LHCN-M2 (cell line): ENCODE data around the gene NTM. TPM values are rescaled to one million over a fixed set of nuclear protein-coding genes. Genes with fewer than 3 reads are reported as not detected.

Experiments
- DNase-seq: peaks from one replicate; pipeline ENCODE4 v3.0.0-alpha.2; 2012; ENCODE audit warnings: low read depth
- total RNA-seq: library from RNA; depleted of rRNA; stranded (reverse); fragments of >200 nt; gene quantifications from 2 replicates; pipeline ENCODE4 v1.2.3, GENCODE V29; 2014

NTM gene
- total RNA-seq, 1 experiment from 2014 or later: 45.6 TPM

DNA sequence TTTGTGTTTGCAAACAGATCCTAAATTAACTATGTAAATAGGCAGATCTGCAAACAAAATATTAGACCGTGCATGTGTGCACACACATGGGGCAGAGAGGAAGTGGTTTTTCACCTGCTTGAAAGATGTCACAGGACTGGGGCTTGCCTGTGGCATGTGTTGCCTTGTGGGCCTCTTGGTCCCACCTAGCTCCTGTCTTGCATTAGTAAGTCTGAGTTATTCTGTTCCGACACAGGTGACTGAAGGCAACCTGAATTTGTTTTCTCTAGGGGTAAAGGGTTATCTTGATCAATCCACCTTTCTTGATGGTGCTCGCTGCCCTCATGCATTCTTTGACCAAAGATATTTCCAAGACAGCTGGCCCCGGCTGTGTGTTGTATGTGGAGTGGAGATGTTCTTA, 667.5 kb downstream of the NTM start:
- no peak for DNase-seq

GRCh38 chr11:132039521-132039920, 669.1 kb downstream of the NTM start:
- no peak for DNase-seq

- DNase-seq: no peak
Measured at GRCh38 chr11:132042296-132042695, 671.9 kb downstream of the NTM start.

DNA sequence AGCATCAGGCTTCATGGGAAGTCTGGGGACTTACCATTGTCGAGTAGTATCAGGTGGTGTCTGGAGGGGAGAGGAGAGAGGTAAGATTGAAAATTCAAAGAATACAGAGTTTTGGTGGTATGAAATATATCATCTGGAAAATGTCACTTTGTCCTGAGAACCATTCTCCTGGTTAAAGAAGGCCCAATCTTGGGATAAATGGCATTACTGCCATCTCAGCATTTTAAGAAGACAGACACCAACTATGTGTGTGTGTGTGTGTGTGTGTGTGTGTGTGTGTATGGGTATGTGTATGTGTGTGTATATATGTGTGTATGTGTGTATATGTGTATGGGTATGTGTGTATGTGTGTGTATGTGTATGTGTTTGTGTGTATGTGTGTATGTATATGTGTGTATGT, 673.3 kb downstream of the NTM start:
- DNase-seq: no peak

GRCh38 chr11:132045107-132045506, 674.7 kb downstream of the NTM start:
- no peak for DNase-seq

DNA sequence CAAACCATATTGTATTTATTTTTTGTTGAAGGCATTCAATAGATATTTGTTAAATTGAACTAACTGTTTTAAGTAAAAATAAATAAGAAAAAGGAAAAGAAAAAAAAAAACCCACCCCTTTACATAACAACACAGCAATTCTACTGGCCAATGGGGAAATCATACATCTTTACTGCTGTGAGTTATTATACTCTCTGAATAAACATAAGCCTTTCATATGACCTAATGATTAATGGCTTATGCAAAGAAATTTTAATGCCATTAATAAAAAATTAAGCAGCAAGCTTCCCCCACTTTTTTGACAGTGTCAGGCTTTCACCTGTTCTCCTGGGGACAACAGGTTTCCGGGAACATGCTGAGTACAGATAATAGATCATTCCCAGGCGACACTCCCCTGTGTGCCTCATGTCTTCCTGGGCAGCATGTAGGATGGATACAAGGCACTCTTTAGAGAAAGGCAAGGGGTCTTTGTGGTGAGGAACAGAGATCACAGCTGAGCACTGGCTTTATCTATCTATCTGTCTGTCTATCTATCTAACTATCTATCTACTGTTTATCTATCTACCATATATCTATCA, 676.0 kb downstream of the NTM start:
- no peak for DNase-seq

GRCh38 chr11:132047167-132047566, 676.8 kb downstream of the NTM start:
- DNase-seq: no peak

GRCh38 chr11:132048040-132048439, 677.6 kb downstream of the NTM start:
- DNase-seq: no peak

GRCh38 chr11:132049205-132049604, 678.8 kb downstream of the NTM start:
- no peak for DNase-seq

GRCh38 chr11:132050049-132050448, 679.6 kb downstream of the NTM start:
- DNase-seq: no peak

DNA sequence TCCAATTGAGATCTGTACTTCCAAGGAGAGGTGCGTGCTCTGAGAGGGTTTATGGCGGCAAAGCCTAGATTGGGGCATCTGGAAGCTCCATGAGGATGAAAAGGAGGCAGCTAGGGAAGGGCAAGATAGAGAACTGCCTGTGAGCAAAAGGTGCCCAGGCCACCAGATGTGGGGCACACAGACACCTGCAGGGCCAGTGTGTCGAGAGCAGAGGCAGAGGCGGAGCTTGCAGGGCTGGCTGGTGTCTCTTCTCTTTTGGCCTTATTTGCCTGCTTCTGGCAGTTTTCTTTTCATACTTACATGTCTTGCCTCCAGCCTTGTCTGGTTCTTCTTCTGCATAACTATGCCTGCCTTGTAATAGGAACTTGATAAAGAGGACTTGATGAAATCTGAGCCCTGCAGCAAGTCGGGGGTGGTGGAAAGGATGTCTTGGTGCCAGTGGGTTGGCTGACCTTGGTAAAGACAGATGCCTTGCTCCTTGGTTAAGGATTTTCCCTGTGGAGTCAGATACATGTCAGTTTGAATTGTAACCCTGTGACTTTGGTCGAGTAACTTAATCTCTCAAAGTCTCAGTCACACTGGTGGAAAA, 680.3 kb downstream of the NTM start:
- DNase-seq: peak; percentile 72

- no peak for DNase-seq
Measured at GRCh38 chr11:132051704-132052103, 681.3 kb downstream of the NTM start.

DNA sequence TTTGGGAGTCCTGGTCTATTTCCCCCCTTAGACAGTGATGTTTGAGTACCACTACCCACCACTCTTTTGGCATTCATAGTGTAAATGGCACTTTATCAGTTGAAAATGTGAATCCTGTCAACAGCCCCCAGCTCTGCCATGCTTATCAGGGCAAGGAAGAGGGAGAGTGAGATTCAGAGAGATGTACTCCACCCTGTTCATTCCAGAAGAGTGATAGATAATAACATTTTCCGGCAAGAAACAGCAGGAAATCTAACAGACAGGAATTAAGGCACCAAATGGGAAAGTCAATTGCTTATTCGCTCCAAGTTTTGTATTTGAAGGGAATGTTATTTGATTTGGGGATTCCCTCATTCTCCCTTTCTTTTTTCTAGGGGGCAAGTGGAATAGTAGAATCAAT, 681.9 kb downstream of the NTM start:
- no peak for DNase-seq

DNA sequence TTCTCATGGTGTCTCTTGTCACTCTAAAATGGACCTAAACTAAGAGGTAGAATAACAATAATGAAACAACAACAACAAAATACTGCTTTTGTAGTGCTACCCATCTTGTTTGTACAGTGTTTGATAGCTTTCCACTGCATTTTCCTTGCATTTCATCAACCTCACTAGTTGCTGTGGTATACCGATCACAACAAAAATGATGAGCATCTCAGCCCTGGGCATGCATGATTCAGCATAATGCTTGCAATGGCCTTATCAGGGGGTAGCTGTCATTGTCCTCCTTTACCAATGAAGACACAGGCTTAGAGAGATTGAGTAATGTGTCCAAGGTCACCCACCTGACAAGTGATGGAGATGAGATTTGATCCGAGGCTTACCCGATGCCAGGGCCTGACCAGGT, 682.5 kb downstream of the NTM start:
- no peak for DNase-seq

- peak; percentile 97 for DNase-seq
Measured at GRCh38 chr11:132054822-132055221, 684.4 kb downstream of the NTM start.

DNA sequence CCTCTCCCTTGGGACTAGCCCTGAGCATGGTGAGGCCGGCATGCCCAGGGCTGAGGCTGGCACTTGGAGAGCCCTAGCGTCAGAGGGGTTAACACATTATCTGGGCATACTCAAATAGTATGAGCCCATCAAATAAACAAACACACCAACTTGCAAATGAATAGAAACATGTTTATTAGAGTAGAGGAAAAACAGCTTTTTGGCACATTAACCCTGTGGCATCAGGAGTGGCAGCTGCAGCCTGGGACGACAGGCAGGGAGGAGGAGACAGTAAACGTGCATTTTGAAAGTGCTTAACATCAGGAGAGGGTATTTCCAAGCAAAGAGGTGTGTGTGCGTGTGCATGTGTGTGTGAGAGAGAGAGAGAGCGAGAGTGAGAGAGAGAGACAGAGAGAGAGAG, 684.9 kb downstream of the NTM start:
- peak; percentile 79 for DNase-seq

DNA sequence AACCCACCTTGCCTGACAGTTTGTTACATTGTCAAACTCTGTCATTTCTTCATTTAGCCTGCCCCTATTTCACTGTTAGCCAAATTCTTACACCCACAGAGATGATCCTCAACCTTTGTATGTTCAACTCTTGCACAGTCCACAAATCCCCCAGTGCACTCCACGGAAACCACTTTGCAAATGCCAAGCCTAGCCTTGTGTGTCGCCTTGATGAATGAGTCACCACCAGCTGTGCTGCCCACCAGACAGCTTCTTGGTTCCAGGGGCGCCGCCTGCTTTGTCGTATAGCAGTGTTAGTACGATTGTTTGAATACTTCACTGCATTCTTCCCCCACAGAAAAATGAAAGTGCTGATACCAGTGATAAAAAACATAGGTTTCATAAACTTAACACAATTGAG, 686.3 kb downstream of the NTM start:
- peak; percentile 95 for DNase-seq

DNA sequence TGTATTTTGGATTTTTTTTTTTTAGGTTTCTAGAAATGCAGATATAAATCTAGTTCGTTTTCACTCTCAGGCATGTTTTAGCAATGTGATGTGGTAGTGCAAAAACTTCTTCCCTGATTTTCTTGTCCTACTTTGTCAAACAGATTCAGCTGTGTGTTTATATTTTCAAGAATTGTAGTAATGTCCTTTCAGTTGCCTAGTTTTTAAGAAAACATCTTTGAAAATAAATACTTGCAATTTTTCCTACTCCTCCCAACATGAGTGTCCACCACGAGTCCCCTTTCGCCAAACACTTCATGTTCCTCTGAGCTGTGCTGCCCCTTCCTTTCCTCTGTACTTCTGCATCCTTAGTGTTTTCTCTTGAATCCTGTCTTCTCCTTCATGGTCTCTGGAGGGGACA, 686.9 kb downstream of the NTM start:
- no peak for DNase-seq

DNA sequence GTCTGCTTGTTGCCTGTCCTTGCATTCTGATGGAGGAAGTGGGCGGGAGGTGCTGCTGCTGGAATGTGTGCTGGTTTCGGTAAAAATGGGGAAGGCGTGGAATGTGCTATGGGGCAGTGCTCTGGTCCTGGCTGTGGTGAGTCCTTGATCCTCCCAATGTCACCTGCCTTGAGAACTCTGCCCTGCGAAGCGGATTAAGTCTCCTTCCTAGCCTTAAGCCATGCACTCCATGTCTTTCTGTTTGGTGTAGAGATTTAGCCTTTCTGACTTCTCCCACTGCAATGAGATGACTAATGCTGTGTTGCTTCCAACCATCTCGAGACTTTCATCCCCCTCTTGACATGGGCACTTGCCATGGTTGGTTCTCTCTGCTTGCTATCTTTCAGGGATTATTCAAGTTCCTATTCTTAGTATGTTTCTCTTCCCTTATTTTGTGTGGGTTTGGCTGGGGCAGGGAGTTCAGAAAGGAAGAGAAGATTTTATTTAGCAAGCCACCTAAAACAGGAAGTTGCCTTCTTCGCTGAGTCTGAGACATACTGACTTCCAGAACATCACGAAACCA, 687.9 kb downstream of the NTM start:
- DNase-seq: peak; percentile 81

DNA sequence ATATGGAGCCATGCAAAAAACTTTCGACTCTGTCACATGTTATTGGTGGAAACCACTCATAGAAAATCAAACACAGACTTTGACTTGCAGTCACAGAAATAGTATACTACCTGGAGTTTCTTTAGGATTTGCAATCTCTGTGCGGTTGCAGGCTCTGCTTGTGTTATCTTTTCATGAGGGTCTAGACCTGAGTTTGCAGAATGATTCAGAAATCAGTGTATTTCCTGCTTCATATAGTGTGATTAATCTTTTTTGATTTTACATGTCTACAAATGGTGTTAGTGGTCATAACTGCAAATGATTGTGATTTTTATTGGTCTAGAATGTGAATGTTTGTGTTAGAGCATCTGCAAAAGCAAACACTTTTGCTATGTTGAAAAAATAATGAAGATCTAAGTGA, 690.2 kb downstream of the NTM start:
- no peak for DNase-seq

GRCh38 chr11:132062031-132062430, 691.6 kb downstream of the NTM start:
- no peak for DNase-seq

DNA sequence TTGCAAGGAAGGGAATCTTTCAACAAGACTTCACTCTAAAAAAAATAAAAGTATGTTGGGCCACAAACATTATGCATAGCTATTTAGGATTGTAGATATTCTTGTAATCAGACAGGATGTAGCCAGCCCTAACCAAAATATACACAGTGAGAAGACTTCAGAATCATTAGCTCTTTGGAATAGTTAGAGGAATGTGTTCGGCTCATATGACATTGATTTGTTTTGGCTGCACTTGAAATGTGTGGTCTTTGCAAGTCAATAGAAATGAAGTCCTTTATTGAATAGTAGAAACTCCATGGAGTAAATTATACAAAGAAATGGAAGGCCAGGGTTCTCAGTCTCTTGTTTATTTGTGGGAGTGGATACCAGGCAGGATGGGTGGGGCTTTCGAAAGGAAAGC, 692.1 kb downstream of the NTM start:
- no peak for DNase-seq

DNA sequence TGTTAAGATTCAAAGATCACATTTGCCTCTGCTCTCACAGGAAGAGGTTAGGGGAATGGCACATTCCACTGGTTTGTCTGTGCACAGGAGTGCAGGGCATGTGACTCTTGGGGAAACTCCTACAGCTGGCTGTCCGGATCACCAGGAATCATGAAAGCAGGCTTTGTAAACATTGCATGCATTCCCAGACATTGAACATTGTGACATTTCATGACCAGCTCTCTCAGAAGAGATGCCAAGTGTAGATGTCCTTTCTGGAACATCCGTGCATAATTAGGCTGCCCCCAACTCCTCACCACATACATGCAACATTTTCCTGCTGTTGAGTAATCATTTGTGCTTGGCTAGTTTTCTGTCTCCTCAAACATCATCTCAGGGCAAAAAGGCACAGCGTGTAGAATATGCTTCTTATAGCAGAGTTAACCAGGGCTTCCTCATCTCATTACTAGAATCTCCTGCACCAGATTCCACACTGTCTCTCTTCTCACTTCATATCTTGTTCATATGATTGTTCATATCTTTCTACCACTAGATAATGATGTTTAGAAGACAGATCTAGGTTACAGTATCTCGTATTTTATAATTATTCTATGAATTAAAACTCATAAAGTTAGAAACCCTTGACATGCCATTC, 694.7 kb downstream of the NTM start:
- DNase-seq: peak; percentile 100
